Upper lobe of left lung (tissue), 4 donors: ENCODE measurements around the gene KNOP1.

ENCODE experiments used
- EP300 ChIP-seq, 4 donors: sonication (generic); formaldehyde crosslinking; IDR thresholded peaks; one replicate each; pipeline ENCODE4 v1.5.1; 2017; ENCODE audit warnings: antibody characterized with exemption in 4 of 4, control low read depth in 2 of 4
- POLR2A ChIP-seq, 4 donors: fragments of 450-650 bp; IDR thresholded peaks; one replicate each; pipeline ENCODE4 v1.5.1; 2016 to 2017; ENCODE audit warnings: antibody characterized with exemption in 4 of 4, mild to moderate bottlenecking in 2 of 4
- POLR2AphosphoS5 ChIP-seq, 2 donors: sonication (generic); formaldehyde crosslinking; IDR thresholded peaks; one replicate each; pipeline ENCODE4 v1.5.1; 2017; ENCODE audit warnings: antibody characterized with exemption in 2 of 2
- TF ChIP-seq, protein P1 (sequence below), 6 experiments: fragments of 450-650 bp in 4 of 6; fragments of 200-600 bp in 2 of 6; sonication (generic) in 2 of 6; IDR thresholded peaks; one replicate each; pipeline ENCODE4 v1.5.1; 2016 to 2019; ENCODE audit warnings: antibody characterized with exemption in 6 of 6

DNA sequence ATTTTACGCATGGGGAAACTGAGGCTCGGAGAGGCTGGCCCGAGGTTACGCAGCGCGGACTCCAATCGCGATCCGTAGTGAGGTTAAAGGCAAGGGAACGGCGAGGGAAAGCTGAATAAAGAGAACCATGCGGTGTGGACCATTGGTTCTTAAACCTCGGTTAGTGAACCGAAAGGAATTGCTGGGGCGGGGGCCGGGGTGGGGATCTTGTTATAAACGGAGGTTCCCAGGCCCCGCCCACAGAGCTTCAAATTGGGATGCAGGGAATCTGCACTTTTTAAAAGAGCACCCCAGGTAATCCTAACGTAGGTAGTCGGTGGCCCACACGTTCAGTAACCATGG is 568 bp upstream of the KNOP1 start:
- TF ChIP-seq, protein P1, sequence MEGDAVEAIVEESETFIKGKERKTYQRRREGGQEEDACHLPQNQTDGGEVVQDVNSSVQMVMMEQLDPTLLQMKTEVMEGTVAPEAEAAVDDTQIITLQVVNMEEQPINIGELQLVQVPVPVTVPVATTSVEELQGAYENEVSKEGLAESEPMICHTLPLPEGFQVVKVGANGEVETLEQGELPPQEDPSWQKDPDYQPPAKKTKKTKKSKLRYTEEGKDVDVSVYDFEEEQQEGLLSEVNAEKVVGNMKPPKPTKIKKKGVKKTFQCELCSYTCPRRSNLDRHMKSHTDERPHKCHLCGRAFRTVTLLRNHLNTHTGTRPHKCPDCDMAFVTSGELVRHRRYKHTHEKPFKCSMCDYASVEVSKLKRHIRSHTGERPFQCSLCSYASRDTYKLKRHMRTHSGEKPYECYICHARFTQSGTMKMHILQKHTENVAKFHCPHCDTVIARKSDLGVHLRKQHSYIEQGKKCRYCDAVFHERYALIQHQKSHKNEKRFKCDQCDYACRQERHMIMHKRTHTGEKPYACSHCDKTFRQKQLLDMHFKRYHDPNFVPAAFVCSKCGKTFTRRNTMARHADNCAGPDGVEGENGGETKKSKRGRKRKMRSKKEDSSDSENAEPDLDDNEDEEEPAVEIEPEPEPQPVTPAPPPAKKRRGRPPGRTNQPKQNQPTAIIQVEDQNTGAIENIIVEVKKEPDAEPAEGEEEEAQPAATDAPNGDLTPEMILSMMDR (IDR thresholded peaks at IDR 0.05), result no peak
- TF ChIP-seq POLR2A (IDR thresholded peaks at IDR 0.05) (no peak), POLR2AphosphoS5 (IDR thresholded peaks at IDR 0.05) (no peak), EP300 (IDR thresholded peaks at IDR 0.05) (no peak)
